Neuronal stem cell (in vitro differentiated cells): Measurements from ENCODE around the gene CCDC3.
A peak's percentile ranks its signal among the peaks of the same experiment; 100 is the strongest.

Experiments
- DNase-seq: peaks from one replicate; pipeline ENCODE4 v3.0.0-alpha.2; 2013; ENCODE audit warnings: low spot score
- H2AFZ ChIP-seq: one replicate; pipeline ENCODE4 v1.6.1; 2013; ENCODE audit warnings: mild to moderate bottlenecking, low read length, inconsistent platforms
- H2AK5ac ChIP-seq: 2 replicates; pipeline ENCODE4 v1.6.1; 2013; ENCODE audit warnings: low read depth, mild to moderate bottlenecking, inconsistent platforms, low read length, moderate library complexity, mixed read lengths
- H2BK120ac ChIP-seq: 2 replicates; pipeline ENCODE4 v1.6.1; 2013; ENCODE audit warnings: low read depth, mild to moderate bottlenecking, inconsistent platforms, low read length, moderate library complexity, mixed read lengths
- H2BK12ac ChIP-seq: one replicate; pipeline ENCODE4 v1.6.1; 2013; ENCODE audit warnings: low read length, inconsistent platforms
- H2BK15ac ChIP-seq: 2 replicates; pipeline ENCODE4 v1.6.1; 2013; ENCODE audit warnings: mild to moderate bottlenecking, low read length, inconsistent platforms, mixed read lengths
- H2BK5ac ChIP-seq: one replicate; pipeline ENCODE4 v1.6.1; 2013; ENCODE audit warnings: inconsistent platforms, mild to moderate bottlenecking, low read length, moderate library complexity
- H3K14ac ChIP-seq: one replicate; pipeline ENCODE4 v1.6.1; 2013; ENCODE audit warnings: low read length, inconsistent platforms
- H3K18ac ChIP-seq: 2 replicates; pipeline ENCODE4 v1.6.1; 2013; ENCODE audit warnings: low read length, inconsistent platforms
- H3K23ac ChIP-seq: 2 replicates; pipeline ENCODE4 v1.6.1; 2013; ENCODE audit warnings: low read depth, mild to moderate bottlenecking, mixed read lengths, low read length, inconsistent platforms; ENCODE audit not compliant: poor library complexity
- H3K27ac ChIP-seq: replicated peaks from 3 replicates; pipeline ENCODE4 v1.5.1; 2013; ENCODE audit warnings: low read length, inconsistent platforms
- H3K27me3 ChIP-seq, 3 experiments: 2 replicates each; pipeline ENCODE4 v1.6.1; 2013; ENCODE audit warnings: low read length in 3 of 3, mild to moderate bottlenecking in 2 of 3, inconsistent platforms in 1 of 3, low read depth in 1 of 3, mixed read lengths in 1 of 3, moderate library complexity in 1 of 3; ENCODE audit not compliant: control insufficient read depth in 3 of 3, insufficient read depth in 3 of 3
- H3K36me3 ChIP-seq, 2 donors: replicated peaks in 1 of 2; 2 replicates each; pipeline ENCODE4 v1.6.1; 2013; ENCODE audit warnings: low read length in 2 of 2; ENCODE audit not compliant: control insufficient read depth in 2 of 2, insufficient read depth in 2 of 2
- H3K4ac ChIP-seq: 2 replicates; pipeline ENCODE4 v1.6.1; 2013; ENCODE audit warnings: inconsistent platforms, mild to moderate bottlenecking, low read length, moderate library complexity
- H3K4me1 ChIP-seq, 2 donors: 1 replicate in 1 of 2; 2 replicates in 1 of 2; pipeline ENCODE4 v1.6.1; 2013; ENCODE audit warnings: low read length in 2 of 2, low read depth in 1 of 2; ENCODE audit not compliant: control insufficient read depth in 2 of 2, insufficient read depth in 1 of 2
- H3K4me2 ChIP-seq: one replicate; pipeline ENCODE4 v1.6.1; 2013; ENCODE audit warnings: mild to moderate bottlenecking, low read length, inconsistent platforms; ENCODE audit not compliant: insufficient read depth, poor library complexity, severe bottlenecking
- H3K4me3 ChIP-seq, 2 donors: 2 replicates each; pipeline ENCODE4 v1.5.1; 2013; ENCODE audit warnings: low read length in 2 of 2, mild to moderate bottlenecking in 2 of 2, inconsistent platforms in 1 of 2, moderate library complexity in 1 of 2
- H3K79me1 ChIP-seq: one replicate; pipeline ENCODE4 v1.6.1; 2013; ENCODE audit warnings: low read depth, mild to moderate bottlenecking, inconsistent platforms, low read length, moderate library complexity
- H3K9ac ChIP-seq: one replicate; pipeline ENCODE4 v1.6.1; 2013; ENCODE audit warnings: mild to moderate bottlenecking, low read depth, low read length, inconsistent platforms; ENCODE audit not compliant: poor library complexity
- H3K9me3 ChIP-seq, 2 donors: replicated peaks in 1 of 2; 2 replicates each; pipeline versions ENCODE3 to v1.6.1; 2013; ENCODE audit warnings: low read length in 2 of 2, mild to moderate bottlenecking in 2 of 2, inconsistent platforms in 1 of 2, low read depth in 1 of 2, mixed read lengths in 1 of 2, moderate library complexity in 1 of 2; ENCODE audit not compliant: control insufficient read depth in 2 of 2, insufficient read depth in 1 of 2
- H4K8ac ChIP-seq: one replicate; pipeline ENCODE4 v1.6.1; 2013; ENCODE audit warnings: low read depth, mild to moderate bottlenecking, inconsistent platforms, low read length, moderate library complexity
- H4K91ac ChIP-seq: one replicate; pipeline ENCODE4 v1.6.1; 2013; ENCODE audit warnings: low read length, low read depth, mild to moderate bottlenecking, inconsistent platforms; ENCODE audit not compliant: poor library complexity
- WGBS, 2 donors: extraction: QIAGEN DNeasy Blood & Tissue Kit; methylation state at CpG; one replicate each; pipeline ENCODE4 v1.1.7; 2013; ENCODE audit warnings: missing lambda C conversion rate in 2 of 2, mixed read lengths in 1 of 2; ENCODE audit not compliant: insufficient read length in 2 of 2, insufficient replicate concordance in 1 of 2; ENCODE audit errors: extremely low coverage in 2 of 2; 5-methylcytosine and 5-hydroxymethylcytosine counted together

Gene CCDC3

GRCh38 chr10:12852687-12853086 is 148.8 kb downstream of the CCDC3 start:
- H2AK5ac ChIP-seq: no peak overlapping the region
- H2BK5ac ChIP-seq: no peak overlapping the region
- H3K4me1 ChIP-seq: no peaks in the 10 kb centered on the region
- no peaks in the 10 kb centered on the region for H3K79me1 ChIP-seq
- no peak overlapping the region for H3K4me2 ChIP-seq
- H3K36me3 ChIP-seq: no peaks in the 10 kb centered on the region
- no peak overlapping the region for H2BK15ac ChIP-seq
- no peak overlapping the region for H2BK120ac ChIP-seq
- no peaks in the 10 kb centered on the region for H3K9me3 ChIP-seq
- H2AFZ ChIP-seq: no peak overlapping the region
- no peak overlapping the region for H3K4me3 ChIP-seq
- no peak overlapping the region for H3K23ac ChIP-seq
- no peak overlapping the region for H3K9ac ChIP-seq
- no peak overlapping the region for H3K14ac ChIP-seq
- H4K91ac ChIP-seq: no peak overlapping the region
- no peak overlapping the region for H4K8ac ChIP-seq
- no peak overlapping the region for H3K4ac ChIP-seq
- no peaks in the 10 kb centered on the region for H3K27me3 ChIP-seq
- H3K27ac ChIP-seq: no peak overlapping the region
- no peak overlapping the region for H2BK12ac ChIP-seq
- H3K18ac ChIP-seq: no peak overlapping the region
- DNase-seq: no peak
- no CpG with 5 or more reads among the region's 2 CpGs for WGBS, 2 donors

GRCh38 chr10:12849319-12850181 is 152.0 kb downstream of the CCDC3 start:
- Histone ChIP-seq H4K91ac (no peak overlapping the region), H2BK5ac (no peak overlapping the region), H2AFZ (peak overlapping the region; percentile 64), H3K9ac (no peak overlapping the region), H3K4me3 (peak overlapping the region in 1 of 2 donors; percentile 12), H3K4ac (no peak overlapping the region), H3K9me3 (no peaks in the 10 kb centered on the region), H2BK15ac (peak overlapping the region; percentile 9), H3K27me3 (no peaks in the 10 kb centered on the region), H3K4me2 (no peak overlapping the region), H3K27ac (no peak overlapping the region), H3K36me3 (no peaks in the 10 kb centered on the region), H3K18ac (peak overlapping the region; percentile 63), H2BK120ac (no peak overlapping the region), H2BK12ac (peak overlapping the region; percentile 17), H2AK5ac (peak overlapping the region; percentile 10), H3K4me1 (peaks cover 0 to 7% of the 10 kb centered on the region in 2 donors), H3K23ac (no peak overlapping the region), H4K8ac (peak overlapping the region; percentile 92), H3K14ac (no peak overlapping the region), H3K79me1 (no peaks in the 10 kb centered on the region)
- DNase-seq: no peak
- no CpG with 5 or more reads among the region's 20 CpGs for WGBS, 2 donors

- H3K27me3 ChIP-seq: no peaks in the 10 kb centered on the region
- no CpG with 5 or more reads among the region's 11 CpGs for WGBS, 2 donors
- H3K9me3 ChIP-seq: no peaks in the 10 kb centered on the region
- H3K27ac ChIP-seq: no peak overlapping the region
- no peak overlapping the region for H3K4ac ChIP-seq
- H4K91ac ChIP-seq: no peak overlapping the region
- no peak overlapping the region for H3K23ac ChIP-seq
- H2BK120ac ChIP-seq: no peak overlapping the region
- no peaks in the 10 kb centered on the region for H3K36me3 ChIP-seq
- peaks cover 0 to 9% of the 10 kb centered on the region in 2 donors for H3K4me1 ChIP-seq
- H2BK12ac ChIP-seq: no peak overlapping the region
- no peak overlapping the region for H2AK5ac ChIP-seq
- no peak overlapping the region for H3K9ac ChIP-seq
- H3K79me1 ChIP-seq: no peaks in the 10 kb centered on the region
- no peak overlapping the region for H2BK15ac ChIP-seq
- H2AFZ ChIP-seq: peak overlapping the region; percentile 64
- no peak for DNase-seq
- H3K4me2 ChIP-seq: no peak overlapping the region
- H3K18ac ChIP-seq: no peak overlapping the region
- H3K14ac ChIP-seq: no peak overlapping the region
- H4K8ac ChIP-seq: no peak overlapping the region
- no peak overlapping the region for H2BK5ac ChIP-seq
- H3K4me3 ChIP-seq: no peak overlapping the region
Measured at GRCh38 chr10:12848439-12849173, 152.9 kb downstream of the CCDC3 start.

GRCh38 chr10:12847361-12847975 is 154.0 kb downstream of the CCDC3 start:
- Histone ChIP-seq H3K36me3 (no peaks in the 10 kb centered on the region), H3K4me2 (no peak overlapping the region), H3K27me3 (no peaks in the 10 kb centered on the region), H3K9me3 (no peaks in the 10 kb centered on the region), H3K79me1 (no peaks in the 10 kb centered on the region), H2BK5ac (no peak overlapping the region), H3K9ac (no peak overlapping the region), H4K8ac (no peak overlapping the region), H3K14ac (no peak overlapping the region), H3K18ac (no peak overlapping the region), H2BK12ac (no peak overlapping the region), H3K27ac (no peak overlapping the region), H4K91ac (no peak overlapping the region), H3K4ac (no peak overlapping the region), H2AFZ (peak overlapping the region; percentile 68), H2BK120ac (no peak overlapping the region), H2AK5ac (no peak overlapping the region), H2BK15ac (no peak overlapping the region), H3K4me3 (no peak overlapping the region), H3K4me1 (peaks cover 0 to 9% of the 10 kb centered on the region in 2 donors), H3K23ac (no peak overlapping the region)
- no CpG with 5 or more reads among the region's 14 CpGs for WGBS, 2 donors
- DNase-seq: no peak
